Activated CD4-positive, alpha-beta T cell treated with anti-CD3 and anti-CD28 coated beads for 36 hours (primary cell): ENCODE results near the gene HEATR5B. TPM values are rescaled to one million over a fixed set of nuclear protein-coding genes. Genes with fewer than 3 reads are reported as not detected.

Experiments used
- ATAC-seq: fragments of 200-7000 bp; cut with Tn5 transposase; one replicate; pipeline ENCODE4 v1.10.0; 2021; ENCODE audit warnings: mild to moderate bottlenecking, moderate library complexity
- CTCF ChIA-PET: fragments of 350-600 bp; sonication (Branson Sonifier 250); formaldehyde crosslinking; loops from one replicate; lab custom pipeline; 2021; ENCODE audit warnings: antibody characterized with exemption; lab: Charles Lee
- POLR2A ChIA-PET: fragments of 350-600 bp; sonication (Branson Sonifier 250); formaldehyde crosslinking; loops from one replicate; lab custom pipeline; 2021; ENCODE audit warnings: antibody characterized with exemption, inconsistent platforms; lab: Charles Lee
- DNase-seq: peaks from one replicate; pipeline ENCODE4 v3.0.0-alpha.2; 2020
- H3K27ac Mint-ChIP-seq: one replicate; pipeline ENCODE4 v1.8.0; 2021; ENCODE audit warnings: mixed read lengths
- H3K27me3 Mint-ChIP-seq: one replicate; pipeline ENCODE4 v1.8.0; 2021; ENCODE audit warnings: mixed read lengths
- H3K36me3 Mint-ChIP-seq: one replicate; pipeline ENCODE4 v1.8.0; 2021; ENCODE audit warnings: low read depth, mixed read lengths
- H3K4me1 Mint-ChIP-seq: one replicate; pipeline ENCODE4 v1.8.0; 2021; ENCODE audit warnings: mixed read lengths
- H3K4me3 Mint-ChIP-seq: one replicate; pipeline ENCODE4 v1.8.0; 2021; ENCODE audit warnings: mild to moderate bottlenecking, moderate library complexity, mixed read lengths
- H3K9me3 Mint-ChIP-seq: one replicate; pipeline ENCODE4 v1.8.0; 2021; ENCODE audit warnings: low read depth, mixed read lengths
- intact Hi-C, 2 experiments: fragments of 100-400 bp; cut with DNase I in 1 of 2; cut with micrococcal nuclease in 1 of 2; formaldehyde crosslinking; loops; one replicate each; pipeline versions ENCODE4 v1.14.2 to v1.15.1; 2022 to 2024; cut with DNase I, micrococcal nuclease
- total RNA-seq, 2 experiments: library from RNA; stranded (reverse); gene quantifications; one replicate each; pipeline ENCODE4 v1.2.3, GENCODE V29; 2021

Gene HEATR5B
- total RNA-seq, 2 experiments from 2014 or later = 15.2 TPM

DNA sequence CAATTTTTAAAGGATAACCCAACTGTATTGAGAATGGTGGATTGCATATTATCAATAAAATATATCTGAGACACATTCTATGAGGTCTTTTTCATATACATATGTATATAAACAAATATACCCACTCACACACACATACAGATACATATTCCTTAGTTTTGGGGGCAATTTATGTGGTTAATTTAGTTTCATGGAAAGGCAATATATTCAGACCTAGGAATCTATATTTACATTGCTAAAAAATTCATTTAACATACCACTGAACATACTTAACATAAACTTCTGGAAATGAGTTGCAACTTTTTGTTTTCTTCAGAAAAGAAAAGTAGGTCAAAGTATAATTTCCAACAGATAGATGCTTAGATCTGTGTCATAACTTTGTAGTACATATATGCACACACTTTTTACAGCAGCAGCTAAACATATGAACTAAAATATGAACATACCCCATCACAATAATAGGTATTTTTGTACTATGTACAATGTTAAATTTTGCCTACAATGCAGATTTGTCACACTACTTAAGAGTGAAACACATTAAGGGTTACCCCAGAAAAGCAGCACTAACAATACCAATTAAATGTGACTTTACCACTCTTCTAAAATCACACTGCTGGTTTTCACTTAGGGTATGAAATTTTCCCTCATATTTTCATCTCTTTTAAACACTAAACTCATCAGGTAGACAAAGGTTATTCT lies 23.0 kb downstream of the HEATR5B start:
- no peaks in the 10 kb centered on the region for H3K9me3 Mint-ChIP-seq
- H3K4me3 Mint-ChIP-seq = no peak overlapping the region
- POLR2A ChIA-PET = no interaction called here
- CTCF ChIA-PET = no interaction called here
- peaks cover 4% of the 10 kb centered on the region for H3K4me1 Mint-ChIP-seq
- H3K36me3 Mint-ChIP-seq = peaks cover 32% of the 10 kb centered on the region
- DNase-seq (no peak), ATAC-seq (no peak)
- H3K27ac Mint-ChIP-seq = no peak overlapping the region
- H3K27me3 Mint-ChIP-seq = no peaks in the 10 kb centered on the region
- intact Hi-C loops = no loop called here

- ChIA-PET POLR2A (no interaction called here), CTCF (interaction anchor here (0.6 kb wide), 1 partner anchor 12 kb away, joined by 3 read pairs; no protein-coding TSS in a partner anchor)
- peaks cover 30% of the 10 kb centered on the region for H3K36me3 Mint-ChIP-seq
- H3K27me3 Mint-ChIP-seq = no peaks in the 10 kb centered on the region
- ATAC-seq = no peak
- H3K4me3 Mint-ChIP-seq = no peak overlapping the region
- peaks cover 4% of the 10 kb centered on the region for H3K4me1 Mint-ChIP-seq
- H3K27ac Mint-ChIP-seq = no peak overlapping the region
- DNase-seq = no peak
- intact Hi-C loops = no loop called here
- H3K9me3 Mint-ChIP-seq = no peaks in the 10 kb centered on the region
Measured at GRCh38 chr2:37060446-37060845, 23.7 kb downstream of the HEATR5B start.

- Mint-ChIP-seq H3K27ac (no peak overlapping the region), H3K4me1 (peaks cover 4% of the 10 kb centered on the region), H3K4me3 (no peak overlapping the region), H3K9me3 (no peaks in the 10 kb centered on the region), H3K27me3 (no peaks in the 10 kb centered on the region), H3K36me3 (peaks cover 30% of the 10 kb centered on the region)
- ChIA-PET CTCF (interaction anchor here (0.6 kb wide), 1 partner anchor 13 kb away, joined by 3 read pairs; no protein-coding TSS in a partner anchor), POLR2A (no interaction called here)
- no peak for DNase-seq
- no peak for ATAC-seq
- intact Hi-C loops = no loop called here
Measured at GRCh38 chr2:37059841-37060240, 24.3 kb downstream of the HEATR5B start.

GRCh38 chr2:37052600-37053332 lies 31.4 kb downstream of the HEATR5B start:
- no peaks in the 10 kb centered on the region for H3K9me3 Mint-ChIP-seq
- H3K36me3 Mint-ChIP-seq = peaks cover 34% of the 10 kb centered on the region
- intact Hi-C loops = no loop called here
- H3K27me3 Mint-ChIP-seq = no peaks in the 10 kb centered on the region
- ATAC-seq (no peak), DNase-seq (no peak)
- POLR2A ChIA-PET = no interaction called here
- no peak overlapping the region for H3K27ac Mint-ChIP-seq
- CTCF ChIA-PET = interaction anchor here (0.6 to 1.0 kb wide), 2 partner anchors 10 to 900 kb away, joined by 3 read pairs; no protein-coding TSS in a partner anchor
- H3K4me3 Mint-ChIP-seq = no peak overlapping the region
- no peaks in the 10 kb centered on the region for H3K4me1 Mint-ChIP-seq

DNA sequence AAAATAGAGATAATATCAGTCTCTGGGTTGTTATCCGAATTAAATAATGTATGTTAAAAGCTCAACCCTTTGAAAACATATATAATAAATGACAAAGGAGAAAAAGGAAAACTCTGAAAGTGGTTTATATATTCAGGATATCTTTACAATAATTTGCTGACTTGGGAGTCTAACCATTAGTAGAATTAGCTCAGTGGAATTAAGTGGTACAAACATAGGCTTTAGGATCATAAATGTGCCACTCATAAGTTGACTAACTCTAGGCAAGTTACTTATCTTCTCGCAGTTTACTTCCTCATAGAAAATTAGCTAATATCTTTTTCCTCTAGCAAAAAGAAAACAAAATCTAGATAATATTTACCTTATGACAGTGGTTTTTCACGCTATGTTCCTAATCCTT lies 44.6 kb downstream of the HEATR5B start:
- ChIA-PET CTCF (interaction anchor here (0.9 kb wide), 1 partner anchor 11 kb away, joined by 3 read pairs; no protein-coding TSS in a partner anchor), POLR2A (no interaction called here)
- DNase-seq = no peak
- Mint-ChIP-seq H3K36me3 (peaks cover 15% of the 10 kb centered on the region), H3K27ac (no peak overlapping the region), H3K27me3 (no peaks in the 10 kb centered on the region), H3K9me3 (no peaks in the 10 kb centered on the region), H3K4me3 (no peak overlapping the region), H3K4me1 (no peaks in the 10 kb centered on the region)
- ATAC-seq = no peak
- intact Hi-C loops = no loop called here

GRCh38 chr2:37037771-37038170 lies 46.4 kb downstream of the HEATR5B start:
- no peak for ATAC-seq
- CTCF ChIA-PET = no interaction called here
- intact Hi-C loops = no loop called here

DNA sequence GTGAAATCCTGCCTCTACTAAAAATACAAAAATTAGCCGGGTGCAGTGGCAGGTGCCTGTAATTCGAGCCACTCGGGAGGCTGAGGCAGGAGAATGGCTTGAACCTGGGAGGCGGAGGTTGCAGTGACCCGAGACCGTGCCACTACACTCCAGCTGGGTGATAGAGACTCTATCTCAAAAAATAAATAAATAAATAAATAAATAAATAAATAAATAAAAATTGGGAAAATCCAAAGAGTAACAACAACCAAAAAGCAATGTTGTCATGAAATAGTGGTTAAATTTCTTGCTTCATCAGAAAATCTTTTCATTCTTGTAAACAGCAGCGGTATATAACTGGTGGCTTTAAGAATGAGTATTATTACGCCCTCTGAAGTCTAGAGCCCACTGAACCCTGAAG lies 54.4 kb downstream of the HEATR5B start:
- ChIA-PET POLR2A (no interaction called here), CTCF (no interaction called here)
- DNase-seq = no peak
- Mint-ChIP-seq H3K4me1 (no peaks in the 10 kb centered on the region), H3K36me3 (peaks cover 25% of the 10 kb centered on the region), H3K9me3 (no peaks in the 10 kb centered on the region), H3K27me3 (no peaks in the 10 kb centered on the region), H3K4me3 (no peak overlapping the region), H3K27ac (no peak overlapping the region)
- intact Hi-C loops = no loop called here
- ATAC-seq = no peak

More at GRCh38 chr2:37037771-37038170, 46.4 kb downstream of the HEATR5B start:
- H3K36me3 Mint-ChIP-seq = peaks cover 13% of the 10 kb centered on the region
- no peak overlapping the region for H3K4me3 Mint-ChIP-seq
- no peak overlapping the region for H3K27ac Mint-ChIP-seq
- no peaks in the 10 kb centered on the region for H3K4me1 Mint-ChIP-seq
- no peak for DNase-seq
- POLR2A ChIA-PET = no interaction called here
- no peaks in the 10 kb centered on the region for H3K27me3 Mint-ChIP-seq
- no peaks in the 10 kb centered on the region for H3K9me3 Mint-ChIP-seq

DNA sequence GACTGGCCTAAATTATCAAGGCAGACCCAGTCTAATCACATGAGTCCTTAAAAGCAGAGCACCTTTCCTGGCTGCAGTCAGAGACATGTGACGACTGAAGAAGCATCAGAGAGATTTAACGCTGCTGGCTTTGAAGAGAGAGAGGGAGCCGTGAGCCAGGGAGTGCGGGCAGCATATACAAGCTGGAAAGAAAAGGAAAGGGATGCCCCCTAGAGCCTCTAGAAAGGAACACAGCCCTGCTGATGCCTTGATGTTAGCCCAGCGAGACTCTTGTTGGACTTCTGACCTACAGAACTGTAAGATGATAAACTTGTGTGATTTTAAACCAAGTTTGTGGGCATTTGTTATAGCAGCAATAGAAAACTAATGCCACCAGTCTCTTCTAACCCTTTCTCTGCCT lies 58.1 kb downstream of the HEATR5B start:
- POLR2A ChIA-PET = no interaction called here
- ATAC-seq (no peak), DNase-seq (peak; percentile 24)
- Mint-ChIP-seq H3K9me3 (no peaks in the 10 kb centered on the region), H3K27ac (no peak overlapping the region), H3K4me3 (no peak overlapping the region), H3K36me3 (peaks cover 23% of the 10 kb centered on the region), H3K4me1 (no peaks in the 10 kb centered on the region), H3K27me3 (no peaks in the 10 kb centered on the region)
- CTCF ChIA-PET = no interaction called here
- intact Hi-C loops = loop anchor here in 1 of 2 experiments (1.0 kb wide), 1 partner anchor 247 kb away; no protein-coding TSS in a partner anchor

GRCh38 chr2:37020887-37021796 lies 63.0 kb downstream of the HEATR5B start:
- ChIA-PET POLR2A (interaction anchor here (0.6 kb wide), 1 partner anchor 189 kb away, joined by 3 read pairs; no protein-coding TSS in a partner anchor), CTCF (no interaction called here)
- Mint-ChIP-seq H3K36me3 (peaks cover 26% of the 10 kb centered on the region), H3K27ac (no peak overlapping the region), H3K4me3 (no peak overlapping the region), H3K27me3 (no peaks in the 10 kb centered on the region), H3K9me3 (no peaks in the 10 kb centered on the region), H3K4me1 (no peaks in the 10 kb centered on the region)
- DNase-seq = no peak
- no peak for ATAC-seq
- intact Hi-C loops = no loop called here

DNA sequence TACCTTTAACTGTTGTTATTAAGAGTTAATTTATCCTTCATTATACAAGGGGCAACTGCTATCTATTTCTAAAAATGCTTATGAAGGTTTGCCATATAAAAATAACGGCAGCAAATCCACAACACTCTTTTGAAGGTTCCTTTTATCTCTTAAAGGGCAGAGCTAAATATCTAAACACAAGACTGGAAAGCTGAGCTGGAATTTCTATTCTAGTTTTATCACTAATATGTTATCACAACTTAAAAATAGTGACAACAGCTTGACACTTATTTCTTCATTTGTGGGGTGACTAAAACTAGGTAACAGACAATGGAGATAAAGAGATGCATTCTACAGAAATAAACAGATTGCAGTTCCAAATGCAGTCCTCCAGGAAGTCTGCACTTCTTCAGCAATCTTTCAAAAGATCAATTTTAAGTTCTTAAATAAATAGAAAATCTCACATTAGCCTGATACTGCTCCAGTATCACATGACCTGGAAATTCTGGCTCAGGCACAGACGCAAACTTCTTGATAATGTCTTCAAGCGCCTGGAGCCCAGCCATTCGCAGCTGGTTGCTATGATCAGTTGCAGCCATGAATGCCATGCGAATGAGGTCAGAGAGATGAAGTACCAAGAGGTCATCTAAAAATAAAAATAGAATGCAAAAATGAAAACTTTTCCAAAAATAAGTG lies 63.8 kb downstream of the HEATR5B start:
- intact Hi-C loops = no loop called here
- peaks cover 30% of the 10 kb centered on the region for H3K36me3 Mint-ChIP-seq
- no peaks in the 10 kb centered on the region for H3K9me3 Mint-ChIP-seq
- no peak for ATAC-seq
- ChIA-PET CTCF (interaction anchor here (0.5 kb wide), 1 partner anchor 45 kb away, joined by 3 read pairs; no protein-coding TSS in a partner anchor), POLR2A (no interaction called here)
- H3K27ac Mint-ChIP-seq = no peak overlapping the region
- H3K4me1 Mint-ChIP-seq = no peaks in the 10 kb centered on the region
- no peak overlapping the region for H3K4me3 Mint-ChIP-seq
- H3K27me3 Mint-ChIP-seq = no peaks in the 10 kb centered on the region
- DNase-seq = no peak

DNA sequence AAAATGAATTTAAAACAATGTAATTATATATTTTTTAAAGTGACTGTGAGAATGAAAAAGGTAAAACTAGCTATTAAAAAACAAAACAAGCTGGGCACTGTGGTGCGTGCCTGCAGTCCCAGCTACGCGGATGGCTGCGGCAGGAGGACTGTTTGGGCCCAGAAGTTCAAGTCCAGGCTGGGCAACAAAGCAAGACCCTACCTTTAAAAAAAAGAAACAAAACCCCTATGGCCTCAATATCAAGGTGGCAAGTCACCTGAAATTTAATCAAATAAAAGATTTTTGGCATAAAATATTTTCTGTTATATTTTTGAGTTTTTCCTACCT lies 70.9 kb downstream of the HEATR5B start:
- H3K27me3 Mint-ChIP-seq = no peaks in the 10 kb centered on the region
- H3K9me3 Mint-ChIP-seq = no peaks in the 10 kb centered on the region
- DNase-seq = no peak
- no peak for ATAC-seq
- intact Hi-C loops = no loop called here
- H3K27ac Mint-ChIP-seq = no peak overlapping the region
- H3K4me3 Mint-ChIP-seq = no peak overlapping the region
- CTCF ChIA-PET = interaction anchor here (1.0 kb wide), 1 partner anchor 21 kb away, joined by 4 read pairs; no protein-coding TSS in a partner anchor
- H3K4me1 Mint-ChIP-seq = peaks cover 18% of the 10 kb centered on the region
- POLR2A ChIA-PET = interaction anchor here (0.7 kb wide), 1 partner anchor 364 kb away, joined by 3 read pairs; no protein-coding TSS in a partner anchor
- H3K36me3 Mint-ChIP-seq = peaks cover 33% of the 10 kb centered on the region
